HepG2 (cell line): ENCODE measurements around the gene GLS2. TPM values are rescaled to one million over a fixed set of nuclear protein-coding genes. Genes with fewer than 3 reads are reported as not detected.
A peak's percentile ranks its signal among the peaks of the same experiment; 100 is the strongest.

Experiments used
- FOSL1 ChIP-seq: sonication (generic); formaldehyde crosslinking; IDR thresholded peaks from 2 replicates; pipeline ENCODE4 v1.9.0; 2021; ENCODE audit warnings: missing genetic modification reagents, borderline replicate concordance
- FOXA1 ChIP-seq, 2 experiments: fragments of 450-650 bp in 1 of 2; sonication (generic) in 1 of 2; formaldehyde crosslinking in 1 of 2; IDR thresholded peaks; 2 replicates each; pipeline versions ENCODE4 v1.4.0 to v1.6.1; 2016 to 2020; ENCODE audit warnings: missing genetic modification reagents in 1 of 2
- GTF2F1 ChIP-seq: fragments of 150-350 bp; IDR thresholded peaks from 2 replicates; pipeline ENCODE4 v1.6.1; 2014; ENCODE audit warnings: low read length
- MEF2D ChIP-seq: sonication (generic); formaldehyde crosslinking; IDR thresholded peaks from 2 replicates; pipeline ENCODE4 v1.5.1; 2020; ENCODE audit warnings: mild to moderate bottlenecking, missing genetic modification reagents
- SCMH1 ChIP-seq: sonication (generic); formaldehyde crosslinking; IDR thresholded peaks from 2 replicates; pipeline ENCODE4 v1.9.0; 2021; ENCODE audit warnings: missing genetic modification reagents, mild to moderate bottlenecking, borderline replicate concordance
- SIX4 ChIP-seq: sonication (generic); formaldehyde crosslinking; IDR thresholded peaks from 2 replicates; pipeline ENCODE4 v1.4.0; 2020; ENCODE audit warnings: missing genetic modification reagents
- TSC22D2 ChIP-seq: sonication (generic); formaldehyde crosslinking; IDR thresholded peaks from 2 replicates; pipeline ENCODE4 v1.5.1; 2020; ENCODE audit warnings: missing genetic modification reagents, mild to moderate bottlenecking, borderline replicate concordance
- YEATS2 ChIP-seq: sonication (generic); formaldehyde crosslinking; IDR thresholded peaks from 2 replicates; pipeline ENCODE4 v1.4.0; 2020; ENCODE audit warnings: missing genetic modification reagents, borderline replicate concordance
- ZFP62 ChIP-seq: sonication (generic); formaldehyde crosslinking; IDR thresholded peaks from 2 replicates; pipeline ENCODE4 v1.4.0; 2020; ENCODE audit warnings: missing genetic modification reagents
- ZNF121 ChIP-seq: sonication (generic); formaldehyde crosslinking; IDR thresholded peaks from 2 replicates; pipeline ENCODE4 v1.5.0; 2020; ENCODE audit warnings: mild to moderate bottlenecking, missing genetic modification reagents
- ZNF235 ChIP-seq: sonication (generic); formaldehyde crosslinking; IDR thresholded peaks from 2 replicates; pipeline ENCODE4 v1.8.1; 2023; ENCODE audit warnings: mild to moderate bottlenecking, missing genetic modification reagents, borderline replicate concordance
- ZNF367 ChIP-seq: sonication (generic); formaldehyde crosslinking; IDR thresholded peaks from 2 replicates; pipeline ENCODE4 v1.4.0; 2020; ENCODE audit warnings: missing genetic modification reagents, borderline replicate concordance
- ZNF431 ChIP-seq: sonication (generic); formaldehyde crosslinking; IDR thresholded peaks from 2 replicates; pipeline ENCODE4 v1.9.0; 2022; ENCODE audit warnings: missing genetic modification reagents, low read depth, mild to moderate bottlenecking, borderline replicate concordance
- ZNF496 ChIP-seq: sonication (generic); formaldehyde crosslinking; IDR thresholded peaks from 2 replicates; pipeline ENCODE4 v1.8.1; 2023; ENCODE audit warnings: mild to moderate bottlenecking, moderate library complexity, missing genetic modification reagents; ENCODE audit not compliant: insufficient replicate concordance
- ZNF543 ChIP-seq: sonication (generic); formaldehyde crosslinking; IDR thresholded peaks from 2 replicates; pipeline ENCODE4 v1.4.0; 2020; ENCODE audit warnings: mild to moderate bottlenecking, missing genetic modification reagents
- ZNF547 ChIP-seq: sonication (generic); formaldehyde crosslinking; IDR thresholded peaks from 2 replicates; pipeline ENCODE4 v1.5.1; 2020; ENCODE audit warnings: mild to moderate bottlenecking, missing genetic modification reagents
- ZNF558 ChIP-seq: sonication (generic); formaldehyde crosslinking; IDR thresholded peaks from 2 replicates; pipeline ENCODE4 v1.9.0; 2022; ENCODE audit warnings: mild to moderate bottlenecking, missing genetic modification reagents, borderline replicate concordance
- ZNF589 ChIP-seq: sonication (generic); formaldehyde crosslinking; conservative IDR thresholded peaks from 2 replicates; pipeline ENCODE4 v1.8.0; 2022; ENCODE audit warnings: mild to moderate bottlenecking, moderate library complexity, missing genetic modification reagents
- ZNF724P ChIP-seq: sonication (generic); formaldehyde crosslinking; IDR thresholded peaks from 2 replicates; pipeline ENCODE4 v1.8.0; 2022; ENCODE audit warnings: missing genetic modification reagents, borderline replicate concordance
- ZNF772 ChIP-seq: sonication (generic); formaldehyde crosslinking; IDR thresholded peaks from 2 replicates; pipeline ENCODE4 v1.5.0; 2020; ENCODE audit warnings: mild to moderate bottlenecking, missing genetic modification reagents
- polyA plus RNA-seq, 8 experiments: library from polyadenylated mRNA; depleted of rRNA in 3 of 8; stranded (reverse) in 7 of 8; unstranded in 1 of 8; fragments of >200 nt; fragmentation: Illumina TruSeq in 4 of 8; extraction: Trizol in 4 of 8; gene quantifications; 2 replicates each; pipeline versions ENCODE4 v1.2.1 to v1.2.3, GENCODE V29; 2011 to 2016; ENCODE audit warnings: low read depth in 4 of 8, missing spikeins in 1 of 8, mixed read lengths in 1 of 8; ENCODE audit not compliant: insufficient read depth in 1 of 8
- total RNA-seq, 5 experiments: library from RNA; depleted of rRNA; stranded (reverse); fragments of >200 nt; fragmentation: Illumina TruSeq; extraction: Trizol; gene quantifications; 2 replicates each; pipeline ENCODE4 v1.2.3, GENCODE V29; 2016; ENCODE audit warnings: low read depth in 1 of 5
- TF ChIP-seq, protein P1 (sequence below): sonication (generic); formaldehyde crosslinking; IDR thresholded peaks from 2 replicates; pipeline ENCODE4 v1.9.0; 2021; ENCODE audit warnings: missing genetic modification reagents, mild to moderate bottlenecking, borderline replicate concordance
- TF ChIP-seq, protein P2 (sequence below): sonication (generic); formaldehyde crosslinking; IDR thresholded peaks from 2 replicates; pipeline ENCODE4 v1.5.0; 2020; ENCODE audit warnings: mild to moderate bottlenecking, missing genetic modification reagents, borderline replicate concordance
- TF ChIP-seq, protein P3 (sequence below): sonication (generic); formaldehyde crosslinking; IDR thresholded peaks from 2 replicates; pipeline ENCODE4 v1.5.0; 2020; ENCODE audit warnings: missing genetic modification reagents, mild to moderate bottlenecking, borderline replicate concordance
- TF ChIP-seq, protein P4 (sequence below): IDR thresholded peaks from 2 replicates; pipeline ENCODE4 v1.6.1; 2016; ENCODE audit warnings: missing genetic modification reagents, missing compliant biosample characterization

The GLS2 gene
- total and polyA plus RNA-seq, 2 of the 13 experiments (the other 11 are each of a cell fraction or from before 2014, with no cell fraction given): 8.6 to 12.2 TPM

DNA sequence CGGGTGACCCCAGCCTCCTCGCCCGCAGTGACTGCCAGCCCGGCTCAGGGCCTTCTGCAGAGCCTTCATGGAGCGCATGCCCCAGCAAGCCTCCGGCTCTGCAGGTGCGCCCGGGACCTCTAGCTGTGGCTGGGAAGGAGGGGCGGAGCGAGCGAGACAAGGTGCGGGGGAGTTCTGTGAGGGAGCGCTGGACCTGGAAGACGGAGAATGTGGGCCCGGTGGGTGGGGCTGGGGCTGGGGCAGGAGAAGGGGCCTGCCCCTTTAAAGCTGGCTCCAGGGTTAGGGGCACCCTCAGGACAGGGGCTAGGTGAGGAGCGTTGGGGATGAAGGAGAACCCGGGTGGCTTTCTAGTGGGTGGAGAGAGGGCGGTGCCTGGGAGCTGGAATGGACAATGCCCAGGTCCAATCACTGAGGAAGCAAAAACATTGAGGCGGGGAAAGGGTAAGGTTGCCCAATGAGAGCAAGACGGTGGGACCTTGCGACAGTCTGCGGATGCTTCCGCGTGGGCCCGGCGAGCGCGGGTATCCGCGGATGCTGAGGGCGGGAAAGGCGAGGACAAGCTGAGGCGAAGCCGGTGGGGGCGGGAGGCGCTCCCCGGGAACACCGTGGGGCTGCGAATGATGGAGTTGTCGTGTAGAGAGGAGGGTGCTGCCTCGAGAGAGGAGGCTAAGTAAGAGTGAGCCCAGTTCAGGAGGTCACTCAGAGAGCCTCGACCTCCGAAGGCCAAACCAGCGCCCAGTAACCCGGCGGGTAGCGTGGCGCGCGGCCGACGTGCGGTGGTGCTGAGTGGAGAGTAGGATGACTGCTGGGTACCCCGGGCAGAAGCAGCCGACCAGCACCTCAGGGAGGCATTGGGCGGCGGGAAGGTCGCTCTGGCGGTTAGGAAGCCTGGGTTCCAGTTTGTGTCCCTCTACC is at the start of gene GLS2 (continued):
- TF ChIP-seq YEATS2 (CRISPR knock-in tag) (peak; percentile 60; the same call in 1 of the 2 replicates), SIX4 (CRISPR knock-in tag) (peak; percentile 69; the same call in 1 of the 2 replicates), FOXA1 (IDR thresholded peaks at IDR 0.05) (no peak), FOXA1 (CRISPR knock-in tag; IDR thresholded peaks at IDR 0.05) (no peak), GTF2F1 (no peak), FOSL1 (peak; percentile 30; the same call in 1 of the 2 replicates), MEF2D (CRISPR knock-in tag) (no peak; the same call in 1 of the 2 replicates), ZNF543 (CRISPR knock-in tag) (peak; percentile 67; the same call in 1 of the 2 replicates), ZNF724P (CRISPR knock-in tag) (peak; percentile 89; the same call in 1 of the 2 replicates), ZNF589 (CRISPR knock-in tag) (peak; percentile 85), ZNF431 (no peak), ZNF496 (no peak), ZNF121 (CRISPR knock-in tag) (no peak), ZNF235 (CRISPR knock-in tag) (0 out of 2 replicates have a peak, but pooled peaks have one; percentile 66), TSC22D2 (CRISPR knock-in tag) (0 out of 2 replicates have a peak, but pooled peaks have one; percentile 35), ZNF772 (CRISPR knock-in tag) (peak; percentile 90), SCMH1 (no peak), ZFP62 (CRISPR knock-in tag) (no peak), ZNF367 (peak; percentile 95; the same call in 1 of the 2 replicates), ZNF547 (CRISPR knock-in tag) (peak; percentile 91; the same call in 1 of the 2 replicates), ZNF558 (CRISPR knock-in tag) (peak; percentile 74; the same call in 1 of the 2 replicates)
- TF ChIP-seq, protein P1, sequence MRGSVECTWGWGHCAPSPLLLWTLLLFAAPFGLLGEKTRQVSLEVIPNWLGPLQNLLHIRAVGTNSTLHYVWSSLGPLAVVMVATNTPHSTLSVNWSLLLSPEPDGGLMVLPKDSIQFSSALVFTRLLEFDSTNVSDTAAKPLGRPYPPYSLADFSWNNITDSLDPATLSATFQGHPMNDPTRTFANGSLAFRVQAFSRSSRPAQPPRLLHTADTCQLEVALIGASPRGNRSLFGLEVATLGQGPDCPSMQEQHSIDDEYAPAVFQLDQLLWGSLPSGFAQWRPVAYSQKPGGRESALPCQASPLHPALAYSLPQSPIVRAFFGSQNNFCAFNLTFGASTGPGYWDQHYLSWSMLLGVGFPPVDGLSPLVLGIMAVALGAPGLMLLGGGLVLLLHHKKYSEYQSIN (CRISPR knock-in tag): no peak
- TF ChIP-seq, protein P2, sequence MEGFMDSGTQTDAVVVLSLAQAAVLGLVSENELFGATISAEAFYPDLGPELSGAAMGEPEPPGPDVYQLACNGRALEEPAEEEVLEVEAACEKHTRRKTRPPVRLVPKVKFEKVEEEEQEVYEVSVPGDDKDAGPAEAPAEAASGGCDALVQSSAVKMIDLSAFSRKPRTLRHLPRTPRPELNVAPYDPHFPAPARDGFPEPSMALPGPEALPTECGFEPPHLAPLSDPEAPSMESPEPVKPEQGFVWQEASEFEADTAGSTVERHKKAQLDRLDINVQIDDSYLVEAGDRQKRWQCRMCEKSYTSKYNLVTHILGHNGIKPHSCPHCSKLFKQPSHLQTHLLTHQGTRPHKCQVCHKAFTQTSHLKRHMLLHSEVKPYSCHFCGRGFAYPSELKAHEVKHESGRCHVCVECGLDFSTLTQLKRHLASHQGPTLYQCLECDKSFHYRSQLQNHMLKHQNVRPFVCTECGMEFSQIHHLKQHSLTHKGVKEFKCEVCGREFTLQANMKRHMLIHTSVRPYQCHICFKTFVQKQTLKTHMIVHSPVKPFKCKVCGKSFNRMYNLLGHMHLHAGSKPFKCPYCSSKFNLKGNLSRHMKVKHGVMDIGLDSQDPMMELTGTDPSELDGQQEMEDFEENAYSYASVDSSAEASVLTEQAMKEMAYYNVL (CRISPR knock-in tag): peak; percentile 31; the same call in 1 of the 2 replicates
- TF ChIP-seq, protein P3, sequence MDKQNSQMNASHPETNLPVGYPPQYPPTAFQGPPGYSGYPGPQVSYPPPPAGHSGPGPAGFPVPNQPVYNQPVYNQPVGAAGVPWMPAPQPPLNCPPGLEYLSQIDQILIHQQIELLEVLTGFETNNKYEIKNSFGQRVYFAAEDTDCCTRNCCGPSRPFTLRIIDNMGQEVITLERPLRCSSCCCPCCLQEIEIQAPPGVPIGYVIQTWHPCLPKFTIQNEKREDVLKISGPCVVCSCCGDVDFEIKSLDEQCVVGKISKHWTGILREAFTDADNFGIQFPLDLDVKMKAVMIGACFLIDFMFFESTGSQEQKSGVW (CRISPR knock-in tag): no peak
- TF ChIP-seq, protein P4, sequence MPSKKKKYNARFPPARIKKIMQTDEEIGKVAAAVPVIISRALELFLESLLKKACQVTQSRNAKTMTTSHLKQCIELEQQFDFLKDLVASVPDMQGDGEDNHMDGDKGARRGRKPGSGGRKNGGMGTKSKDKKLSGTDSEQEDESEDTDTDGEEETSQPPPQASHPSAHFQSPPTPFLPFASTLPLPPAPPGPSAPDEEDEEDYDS: peak; percentile 53
